NK-92 (cell line): Measurements from ENCODE around the gene ADGRG7.

Experiments
- DNase-seq: peaks from one replicate; lab custom pipeline; 2025; ENCODE audit not compliant: unreplicated experiment; lab: John Stamatoyannopoulos, UW

The ADGRG7 gene

GRCh38 chr3:100697172-100697571, 87.8 kb downstream of the ADGRG7 start:
- DNase-seq = no peak

GRCh38 chr3:100697723-100698285, 88.4 kb downstream of the ADGRG7 start:
- DNase-seq = no peak

DNA sequence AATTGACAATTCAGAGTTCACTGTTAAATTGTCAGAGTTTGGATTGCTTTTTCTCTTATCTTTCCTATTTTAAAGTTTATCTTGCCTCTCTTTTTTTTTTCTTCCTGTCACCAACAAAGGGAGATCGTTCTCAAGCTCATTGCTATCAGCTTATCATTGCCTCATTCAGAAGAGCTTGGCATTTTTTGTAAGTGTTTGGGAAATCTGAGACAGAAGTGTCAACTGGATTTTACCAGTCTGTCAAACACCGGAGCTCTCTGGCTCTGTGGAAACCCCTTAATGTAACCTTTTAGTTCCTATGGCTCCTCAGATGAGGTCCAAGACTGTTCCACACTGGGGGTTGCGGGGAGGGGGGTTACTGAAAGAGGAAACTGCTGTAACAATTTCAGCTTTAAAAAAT, 89.3 kb downstream of the ADGRG7 start:
- DNase-seq = no peak

DNA sequence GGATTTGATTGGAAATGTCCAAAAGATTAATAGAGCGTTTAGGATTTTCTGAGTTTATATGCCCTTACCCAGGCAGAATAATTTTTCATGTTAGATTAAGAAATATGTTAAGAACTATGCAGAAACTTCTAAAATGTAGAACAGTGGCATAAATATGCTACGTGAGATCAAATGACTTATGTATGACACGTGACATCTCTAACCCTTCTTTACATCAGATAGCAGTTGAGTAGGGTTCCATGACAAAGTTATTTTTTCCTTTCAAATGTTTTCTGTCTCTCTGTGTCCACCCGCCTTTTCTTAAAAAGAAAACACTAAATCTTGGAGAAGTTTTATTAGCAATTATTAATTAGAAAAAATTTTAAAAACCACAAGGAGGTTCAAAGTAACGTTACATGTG, 91.3 kb downstream of the ADGRG7 start:
- no peak for DNase-seq

- DNase-seq = no peak
Measured at GRCh38 chr3:100702082-100702979, 92.9 kb downstream of the ADGRG7 start.

- no peak for DNase-seq
Measured at GRCh38 chr3:100702980-100703345, 93.6 kb downstream of the ADGRG7 start.

GRCh38 chr3:100703865-100704264, 94.5 kb downstream of the ADGRG7 start:
- DNase-seq = no peak

GRCh38 chr3:100706365-100706764, 97.0 kb downstream of the ADGRG7 start:
- DNase-seq = no peak

GRCh38 chr3:100708644-100708988, 99.2 kb downstream of the ADGRG7 start:
- no peak for DNase-seq

DNA sequence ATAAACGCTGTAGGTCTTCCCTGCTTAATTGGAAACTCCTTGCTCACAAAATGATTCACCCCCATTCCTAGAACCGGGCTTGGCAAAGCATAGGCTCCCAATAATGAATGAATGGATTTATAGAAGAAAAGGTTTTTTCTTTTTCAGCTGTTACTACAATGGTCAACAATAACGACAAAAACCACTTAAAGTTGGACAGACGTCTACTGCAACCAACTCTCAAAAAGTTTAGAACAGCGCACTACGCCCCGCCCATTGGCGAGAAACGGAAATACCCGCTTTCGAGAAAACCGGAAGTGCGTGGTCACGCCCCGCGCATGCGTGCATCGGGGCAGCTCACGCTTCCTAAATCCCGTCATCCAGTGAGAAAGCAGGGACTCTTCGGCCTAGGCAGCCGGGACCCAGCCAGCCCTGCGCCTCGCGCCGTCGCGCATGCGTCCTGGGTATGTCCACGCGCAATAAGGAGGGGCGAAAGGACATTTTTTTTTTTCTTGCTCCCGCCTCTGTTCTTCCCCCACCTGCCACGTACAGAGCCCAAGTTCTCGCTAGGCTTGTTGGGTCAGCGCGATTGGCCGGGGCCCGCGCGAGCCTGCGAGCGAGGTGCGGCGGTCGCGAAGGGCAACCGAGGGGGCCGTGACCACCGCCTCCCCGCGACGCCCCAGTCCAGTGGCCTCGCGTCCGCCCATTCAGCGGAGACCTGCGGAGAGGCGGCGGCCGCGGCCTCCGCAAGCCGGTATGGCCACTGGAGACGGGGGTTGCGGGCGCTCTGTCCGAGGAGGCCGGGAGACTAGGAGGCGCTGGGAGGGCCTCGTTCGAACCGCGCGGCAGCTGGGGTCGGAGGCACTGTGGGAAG, 99.8 kb downstream of the ADGRG7 start, which contains the start of gene TFG:
Gene TFG, plus strand, starts transcription at position 506 of the 853 bp plus-strand sequence. CDS start 4,192 bp downstream, outside the sequence.
- DNase-seq = peak; percentile 84

GRCh38 chr3:100709842-100710260, 100.5 kb downstream of the ADGRG7 start:
- DNase-seq = no peak

DNA sequence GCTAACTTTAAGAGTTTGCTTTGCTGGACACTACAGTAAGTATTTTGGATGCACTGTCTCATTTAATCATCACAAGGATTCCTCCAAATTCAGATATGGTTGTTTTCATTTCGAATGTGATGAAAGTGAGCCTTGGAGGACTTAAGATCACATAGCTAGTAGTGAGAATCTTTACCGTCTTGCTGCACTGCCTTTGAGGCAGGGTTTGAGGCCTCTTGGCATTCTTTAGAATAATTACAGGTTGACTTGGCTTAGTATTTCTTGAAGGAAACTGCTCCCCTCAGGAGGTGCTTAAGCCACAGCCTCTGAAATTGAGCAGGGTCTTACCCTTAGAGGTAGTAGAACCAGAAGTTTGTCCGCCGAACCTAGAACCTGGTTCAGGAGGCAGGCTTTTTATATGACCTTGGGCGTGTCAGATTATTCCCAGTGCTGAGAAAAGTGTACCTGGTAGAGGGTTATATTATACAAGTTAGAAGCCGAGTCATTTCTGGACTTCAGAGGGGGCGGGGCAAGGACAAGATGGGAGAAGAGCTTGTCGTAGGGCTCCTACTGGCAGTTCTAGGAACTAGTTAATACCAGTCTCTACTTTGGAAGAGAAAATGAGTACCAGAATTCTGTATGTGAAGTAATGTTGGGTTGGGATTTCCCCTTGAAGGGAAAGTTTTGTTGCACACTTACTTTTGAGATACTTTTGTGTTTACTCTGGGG, 101.0 kb downstream of the ADGRG7 start:
- DNase-seq = no peak

- DNase-seq = no peak
Measured at GRCh38 chr3:100715176-100715575, 105.8 kb downstream of the ADGRG7 start.

- no peak for DNase-seq
Measured at GRCh38 chr3:100717063-100717462, 107.7 kb downstream of the ADGRG7 start.

DNA sequence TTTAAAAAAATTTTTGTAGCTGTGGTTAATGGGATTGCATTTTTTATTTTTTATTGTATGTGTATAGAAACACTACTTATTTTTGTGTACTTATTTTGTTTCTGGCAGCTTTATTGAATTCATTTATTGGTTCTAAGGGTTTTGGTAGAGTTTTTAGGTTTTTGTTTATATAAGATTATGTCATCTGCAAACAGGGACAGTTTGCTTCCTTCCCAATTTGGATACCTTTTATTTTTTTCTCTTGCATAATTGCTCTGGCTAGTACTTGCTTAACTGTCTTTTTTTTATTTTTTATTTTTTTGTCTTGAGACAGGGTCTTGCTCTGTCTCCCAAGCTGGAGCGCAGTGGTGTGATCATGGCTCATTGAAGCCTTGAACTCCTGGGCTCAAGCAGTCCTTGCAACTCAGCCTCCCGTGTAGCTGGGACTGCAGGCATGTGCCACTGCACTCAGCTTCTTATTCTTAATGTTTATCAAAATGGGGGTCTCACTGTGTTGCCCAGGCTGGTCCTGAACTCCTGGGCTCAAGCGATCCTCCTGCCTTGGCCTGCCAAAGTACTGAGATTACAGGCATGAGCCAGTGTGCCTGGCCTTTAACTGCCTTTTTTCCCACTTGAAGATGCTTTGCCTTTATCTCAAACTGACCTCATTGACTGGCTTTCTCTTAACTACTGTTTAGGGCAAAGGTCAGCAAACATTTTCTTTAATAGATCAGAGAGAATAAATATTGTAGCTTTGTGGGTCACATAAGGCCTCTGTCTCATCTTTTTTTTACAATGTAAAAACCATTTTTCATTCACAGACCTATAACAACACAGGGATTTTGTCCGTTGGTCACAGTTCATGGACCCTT, 108.5 kb downstream of the ADGRG7 start:
- no peak for DNase-seq

DNA sequence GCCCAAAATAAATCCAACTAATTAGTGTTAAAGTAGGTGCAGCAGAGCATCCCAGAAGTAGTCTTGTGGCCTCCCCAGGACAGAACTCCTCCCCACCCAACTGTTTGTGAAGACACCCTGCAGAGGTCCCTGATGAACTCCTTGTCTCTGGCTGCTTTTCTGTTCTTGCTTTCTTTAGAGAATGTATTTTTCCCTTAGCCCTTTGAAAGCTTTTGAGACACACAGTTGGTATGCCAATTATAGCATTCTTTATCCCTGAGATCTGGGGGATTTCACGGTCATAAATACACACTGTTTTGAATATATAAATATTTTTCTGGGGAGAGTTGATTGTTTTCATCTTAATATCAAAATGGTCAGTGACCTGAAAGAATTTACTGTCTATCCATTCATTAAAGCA, 109.7 kb downstream of the ADGRG7 start:
- DNase-seq = no peak

DNA sequence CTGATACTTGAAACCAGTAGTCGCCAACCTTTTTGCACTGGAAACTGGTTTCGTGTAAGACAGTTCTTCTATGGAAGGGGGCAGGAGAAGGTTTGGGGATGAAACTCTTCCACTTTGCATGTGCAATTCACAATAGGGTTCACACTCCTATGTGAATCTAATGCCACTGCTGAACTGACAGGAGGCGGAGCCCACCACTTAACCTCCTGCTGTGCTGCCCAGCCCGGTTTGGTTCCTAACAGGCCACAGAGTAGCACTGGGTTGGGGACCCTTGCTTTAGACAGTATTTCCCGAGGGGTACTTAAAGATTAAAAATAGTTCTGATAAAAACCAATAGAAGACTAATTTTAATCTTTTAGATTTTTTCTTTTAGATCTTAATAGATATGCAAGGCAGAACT, 111.0 kb downstream of the ADGRG7 start:
- DNase-seq = no peak

GRCh38 chr3:100725935-100726513, 116.6 kb downstream of the ADGRG7 start:
- no peak for DNase-seq

DNA sequence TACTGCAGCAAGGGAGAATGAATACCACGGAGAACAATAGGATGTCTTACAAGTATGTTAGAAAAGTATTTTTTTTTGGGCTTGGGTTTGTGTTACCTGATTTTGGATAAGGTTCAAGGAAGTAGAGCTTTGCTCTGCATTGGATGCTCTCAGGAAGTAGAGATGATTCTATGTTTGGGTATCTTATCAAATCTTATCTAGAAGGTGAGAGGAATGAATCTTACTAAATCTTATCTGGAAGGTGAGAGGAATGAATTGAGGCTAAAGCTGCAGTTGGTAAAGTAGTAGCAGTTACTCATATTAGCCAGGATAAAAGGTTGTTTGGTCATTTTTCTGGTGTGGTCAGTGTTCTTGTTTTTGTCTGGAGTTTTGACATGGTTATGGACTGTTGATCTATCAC, 117.3 kb downstream of the ADGRG7 start:
- no peak for DNase-seq

GRCh38 chr3:100730524-100730923, 121.1 kb downstream of the ADGRG7 start:
- no peak for DNase-seq
